Stimulated activated CD8-positive, alpha-beta memory T cell treated with anti-CD3 and anti-CD28 coated beads, Interleukin-4, amount 100 ng/mL, for 24 hours (primary cell): ENCODE data around the gene NHSL2.
A peak's percentile ranks its signal among the peaks of the same experiment; 100 is the strongest.
"Not testable (repeated sequence)": the region's sequence is repeated elsewhere in the genome, so short reads cannot be mapped to it uniquely, and the experiment has no call there.

Source experiments
- DNase-seq: peaks from one replicate; pipeline ENCODE4 v3.0.0-alpha.2; 2020; ENCODE audit warnings: low read depth

NHSL2 gene

GRCh38 chrX:72130156-72130761 is 219.6 kb downstream of the NHSL2 start:
- DNase-seq = no peak

GRCh38 chrX:72130762-72131250 is 220.2 kb downstream of the NHSL2 start:
- no peak for DNase-seq

GRCh38 chrX:72131317-72132294 is 221.0 kb downstream of the NHSL2 start, which contains the start of gene RTL5:
Gene RTL5 (minus strand): TSS chrX:72131915.
- peak; percentile 47 for DNase-seq

GRCh38 chrX:72132456-72132855 is 221.8 kb downstream of the NHSL2 start:
- DNase-seq = no peak

- DNase-seq = no peak
Observed at GRCh38 chrX:72133851-72134546, 223.4 kb downstream of the NHSL2 start.

- no peak for DNase-seq
Observed at GRCh38 chrX:72137846-72138495, 227.3 kb downstream of the NHSL2 start.

- DNase-seq = no peak
Observed at GRCh38 chrX:72139538-72139937, 228.9 kb downstream of the NHSL2 start.

GRCh38 chrX:72141372-72142004 is 230.8 kb downstream of the NHSL2 start:
- no peak for DNase-seq

GRCh38 chrX:72142094-72142793 is 231.6 kb downstream of the NHSL2 start:
- no peak for DNase-seq

- no peak for DNase-seq
Observed at GRCh38 chrX:72142794-72143608, 232.4 kb downstream of the NHSL2 start.

GRCh38 chrX:72143609-72143907 is 232.9 kb downstream of the NHSL2 start:
- DNase-seq = no peak

GRCh38 chrX:72145181-72145580 is 234.5 kb downstream of the NHSL2 start:
- DNase-seq = no peak

GRCh38 chrX:72146527-72146926 is 235.9 kb downstream of the NHSL2 start:
- no peak for DNase-seq

GRCh38 chrX:72158773-72159172 is 248.1 kb downstream of the NHSL2 start:
- no peak for DNase-seq

- no peak for DNase-seq
Observed at GRCh38 chrX:72159769-72160168, 249.1 kb downstream of the NHSL2 start.

GRCh38 chrX:72165551-72165950 is 254.9 kb downstream of the NHSL2 start:
- DNase-seq = no peak

- no peak for DNase-seq
Observed at GRCh38 chrX:72169008-72169728, 258.5 kb downstream of the NHSL2 start.

- not testable (repeated sequence) for DNase-seq
Observed at GRCh38 chrX:72176289-72176688, 265.6 kb downstream of the NHSL2 start.

- DNase-seq = no peak
Observed at GRCh38 chrX:72176981-72177380, 266.3 kb downstream of the NHSL2 start.
